Thyroid gland (tissue), 4 donors: Measurements from ENCODE around the gene PIGP. TPM values are rescaled to one million over a fixed set of nuclear protein-coding genes. Genes with fewer than 3 reads are reported as not detected.

Experiments used
- small RNA-seq: library from RNA; depleted of rRNA; stranded (forward); fragments of <200 nt; gene quantifications from one replicate; pipeline ENCODE3, GENCODE V24; 2016
- total RNA-seq, 4 donors: library from RNA; depleted of rRNA; stranded (reverse); fragments of >200 nt; gene quantifications; one replicate each; pipeline ENCODE4 v1.2.3, GENCODE V29; 2016

Gene PIGP
- total RNA-seq, 4 donors from 2014 or later = 14.7 to 27.0 (median 23.3) TPM

Small RNA genes lying within 50 kb of the gene (small RNA-seq; reads per million reads assigned to genes)
- gene RNU6-696P = not detected

Other genes starting within 250 kb of the PIGP start
- 10 to 100 TPM; 34.2 to 70.7 (median 43.4) TPM for gene HLCS, start 106.4 kb downstream of the PIGP start, total RNA-seq
- gene RIPPLY3, start 66.4 kb downstream of the PIGP start, total RNA-seq = not detected
- 100 to 1,000 TPM; 206 to 286 (median 251) TPM for gene TTC3, start 183 bp upstream of the PIGP start, total RNA-seq
- 10 to 100 TPM; 44.8 to 76.2 (median 62.0) TPM for gene VPS26C, start 194.3 kb upstream of the PIGP start, total RNA-seq